Ecto neural progenitor cell (in vitro differentiated cells): Measurements from ENCODE around the gene SUN1.
"Not testable (repeated sequence)": the region's sequence is repeated elsewhere in the genome, so short reads cannot be mapped to it uniquely, and the experiment has no call there.

ENCODE experiments used
- DNase-seq: peaks from one replicate; pipeline ENCODE4 v3.0.0-alpha.2; 2018; ENCODE audit warnings: low spot score

SUN1 gene

GRCh38 chr7:920351-921070 is 88.2 kb downstream of the SUN1 start:
- DNase-seq, result no peak

DNA sequence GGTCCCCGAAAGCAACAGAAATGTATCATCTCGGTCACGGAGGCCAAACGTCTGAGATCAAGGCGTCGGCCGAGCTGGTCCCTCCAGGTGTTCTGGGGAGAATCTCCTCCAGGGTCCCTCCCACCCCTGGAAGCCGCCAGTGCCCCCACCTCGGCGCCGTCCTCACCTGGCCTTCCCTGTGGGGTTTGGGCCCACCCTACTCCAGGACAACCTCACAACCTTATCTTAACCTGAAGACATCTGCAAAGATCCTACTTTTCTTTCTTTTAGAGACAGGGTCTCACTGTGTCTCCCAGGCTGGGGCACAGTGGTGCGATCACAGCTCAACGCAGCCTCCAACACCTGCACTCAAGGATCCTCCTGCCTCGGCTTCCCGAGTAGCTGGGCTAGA is 88.8 kb downstream of the SUN1 start:
- no peak for DNase-seq

DNA sequence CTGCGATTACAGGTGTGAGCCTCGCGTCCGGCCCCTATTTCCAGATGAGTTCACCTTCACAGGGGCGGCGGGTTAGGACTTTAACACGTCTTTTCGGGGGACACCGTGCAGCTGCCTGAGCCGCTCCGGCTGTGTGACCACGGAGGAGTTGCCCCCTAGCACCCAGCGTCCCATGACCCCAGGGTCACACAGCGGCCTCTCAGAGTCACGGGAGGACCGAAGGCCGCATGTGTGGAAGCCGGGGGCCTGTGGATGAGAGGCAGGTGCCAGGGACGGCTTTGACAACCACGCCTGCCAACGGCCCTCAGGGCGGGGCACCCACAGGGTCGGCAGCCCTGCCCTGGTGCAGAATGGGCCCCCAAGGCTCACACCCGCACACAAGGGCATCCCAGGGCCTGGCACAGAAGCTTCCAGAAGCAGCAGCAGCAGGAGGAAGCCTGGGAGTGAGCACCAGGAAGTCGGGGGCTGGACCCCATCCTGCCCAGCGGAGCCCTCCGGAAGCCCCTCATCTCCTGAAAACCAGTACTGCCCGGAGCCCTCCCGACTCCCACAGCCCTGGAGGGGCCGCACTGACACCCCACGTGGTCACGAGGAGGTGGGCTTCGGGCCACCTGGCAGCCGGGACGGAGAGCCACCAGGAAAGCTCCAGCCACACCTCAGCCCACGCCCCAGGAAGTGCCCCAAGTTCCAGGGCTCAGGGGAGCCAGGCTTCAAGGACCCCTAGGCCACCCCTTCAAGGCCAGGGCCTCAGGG is 89.5 kb downstream of the SUN1 start:
- DNase-seq, result no peak

DNA sequence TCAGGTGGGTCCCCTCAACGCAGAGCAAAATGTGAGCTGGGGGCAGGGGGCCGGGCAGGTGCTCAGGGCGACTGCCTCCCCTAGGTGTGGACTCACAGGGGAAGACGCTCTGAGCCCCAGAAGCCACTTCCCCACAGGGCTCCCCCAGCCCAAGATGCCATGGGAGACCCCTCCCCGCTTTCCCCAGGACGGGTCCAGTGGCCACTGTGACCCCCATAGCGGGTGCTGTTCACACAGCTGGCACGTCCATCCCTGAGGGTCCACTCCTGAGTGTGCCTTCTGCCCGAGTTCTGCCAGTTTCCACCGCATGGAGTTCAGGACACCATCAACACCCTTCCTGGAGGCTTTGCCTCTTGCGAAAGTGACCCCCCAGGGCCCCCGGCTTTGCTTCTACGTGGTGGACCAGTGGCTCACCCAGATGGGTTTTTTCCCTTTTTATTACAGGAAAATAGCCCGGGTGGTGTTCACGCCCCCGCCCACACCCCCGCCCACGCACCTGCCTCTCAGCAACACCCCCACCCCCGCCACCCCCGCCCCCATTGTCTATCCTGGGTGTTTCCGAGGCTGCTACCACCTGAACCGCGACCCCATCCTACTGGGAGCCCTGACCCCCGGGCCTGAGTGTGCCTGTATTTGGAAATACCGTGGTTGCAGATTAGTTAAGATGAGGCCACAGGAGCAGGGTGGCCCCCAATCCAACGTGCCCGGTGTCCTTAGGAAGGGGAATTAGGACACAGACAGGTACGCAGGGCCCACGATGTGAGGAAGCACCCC is 90.2 kb downstream of the SUN1 start:
- DNase-seq, result no peak

GRCh38 chr7:923108-924041 is 91.1 kb downstream of the SUN1 start:
- DNase-seq, result no peak

GRCh38 chr7:924042-924441 is 91.8 kb downstream of the SUN1 start:
- not testable (repeated sequence) for DNase-seq
